Measurements from ENCODE around the gene SPINK8.

DNA sequence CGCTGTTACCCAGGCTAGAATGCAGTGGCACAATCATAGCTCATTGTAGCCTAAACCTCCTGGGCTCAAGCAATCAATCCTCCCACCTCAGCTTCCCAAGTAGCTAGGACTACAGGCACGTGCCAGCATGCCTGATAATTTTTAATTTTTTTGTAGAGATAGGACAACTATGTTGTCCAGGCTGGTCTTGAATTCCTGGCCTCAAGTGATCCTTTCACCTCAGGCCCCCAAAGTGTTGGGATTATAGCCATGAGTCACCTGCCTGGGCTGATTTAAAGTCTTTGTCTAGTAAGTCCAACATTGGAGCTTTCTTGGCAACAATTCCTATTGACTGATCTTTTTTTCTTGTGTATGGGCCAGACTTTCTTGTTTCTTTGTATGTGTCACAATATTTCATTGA lies 28.1 kb downstream of the SPINK8 start:
- TF ChIP-seq, protein P1, sequence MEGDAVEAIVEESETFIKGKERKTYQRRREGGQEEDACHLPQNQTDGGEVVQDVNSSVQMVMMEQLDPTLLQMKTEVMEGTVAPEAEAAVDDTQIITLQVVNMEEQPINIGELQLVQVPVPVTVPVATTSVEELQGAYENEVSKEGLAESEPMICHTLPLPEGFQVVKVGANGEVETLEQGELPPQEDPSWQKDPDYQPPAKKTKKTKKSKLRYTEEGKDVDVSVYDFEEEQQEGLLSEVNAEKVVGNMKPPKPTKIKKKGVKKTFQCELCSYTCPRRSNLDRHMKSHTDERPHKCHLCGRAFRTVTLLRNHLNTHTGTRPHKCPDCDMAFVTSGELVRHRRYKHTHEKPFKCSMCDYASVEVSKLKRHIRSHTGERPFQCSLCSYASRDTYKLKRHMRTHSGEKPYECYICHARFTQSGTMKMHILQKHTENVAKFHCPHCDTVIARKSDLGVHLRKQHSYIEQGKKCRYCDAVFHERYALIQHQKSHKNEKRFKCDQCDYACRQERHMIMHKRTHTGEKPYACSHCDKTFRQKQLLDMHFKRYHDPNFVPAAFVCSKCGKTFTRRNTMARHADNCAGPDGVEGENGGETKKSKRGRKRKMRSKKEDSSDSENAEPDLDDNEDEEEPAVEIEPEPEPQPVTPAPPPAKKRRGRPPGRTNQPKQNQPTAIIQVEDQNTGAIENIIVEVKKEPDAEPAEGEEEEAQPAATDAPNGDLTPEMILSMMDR (tag by site-specific recombination; IDR thresholded peaks at IDR 0.05) = no peak
- no peak for TF ChIP-seq ZNF138 (tag by site-specific recombination; IDR thresholded peaks at IDR 0.05; ENCODE audit: borderline replicate concordance)

Data from HEK293 (cell line).